Mucosa of stomach (tissue), 1 donor: ENCODE data around the gene ZNF600.
"Not testable (repeated sequence)": the region's sequence is repeated elsewhere in the genome, so short reads cannot be mapped to it uniquely, and the experiment has no call there.

Source experiments
- H3K27me3 ChIP-seq: one replicate; pipeline ENCODE4 v1.7.0; 2013; ENCODE audit warnings: mild to moderate bottlenecking, low read length; ENCODE audit not compliant: control insufficient read depth, insufficient read depth
- H3K36me3 ChIP-seq: one replicate; pipeline ENCODE4 v1.7.0; 2013; ENCODE audit warnings: low read length; ENCODE audit not compliant: control insufficient read depth, insufficient read depth
- H3K4me1 ChIP-seq: one replicate; pipeline ENCODE4 v1.7.0; 2013; ENCODE audit warnings: mild to moderate bottlenecking, low read length; ENCODE audit not compliant: control insufficient read depth, insufficient read depth
- H3K4me3 ChIP-seq: one replicate; pipeline ENCODE4 v1.7.0; 2013; ENCODE audit warnings: low read length
- H3K9ac ChIP-seq: one replicate; pipeline ENCODE4 v1.7.0; 2013; ENCODE audit warnings: mild to moderate bottlenecking, low read length, moderate library complexity
- H3K9me3 ChIP-seq: one replicate; pipeline ENCODE4 v1.7.0; 2013; ENCODE audit warnings: mild to moderate bottlenecking, low read length, moderate library complexity; ENCODE audit not compliant: control insufficient read depth
- donor health status: Pancreatic carcinoma.

Gene ZNF600

DNA sequence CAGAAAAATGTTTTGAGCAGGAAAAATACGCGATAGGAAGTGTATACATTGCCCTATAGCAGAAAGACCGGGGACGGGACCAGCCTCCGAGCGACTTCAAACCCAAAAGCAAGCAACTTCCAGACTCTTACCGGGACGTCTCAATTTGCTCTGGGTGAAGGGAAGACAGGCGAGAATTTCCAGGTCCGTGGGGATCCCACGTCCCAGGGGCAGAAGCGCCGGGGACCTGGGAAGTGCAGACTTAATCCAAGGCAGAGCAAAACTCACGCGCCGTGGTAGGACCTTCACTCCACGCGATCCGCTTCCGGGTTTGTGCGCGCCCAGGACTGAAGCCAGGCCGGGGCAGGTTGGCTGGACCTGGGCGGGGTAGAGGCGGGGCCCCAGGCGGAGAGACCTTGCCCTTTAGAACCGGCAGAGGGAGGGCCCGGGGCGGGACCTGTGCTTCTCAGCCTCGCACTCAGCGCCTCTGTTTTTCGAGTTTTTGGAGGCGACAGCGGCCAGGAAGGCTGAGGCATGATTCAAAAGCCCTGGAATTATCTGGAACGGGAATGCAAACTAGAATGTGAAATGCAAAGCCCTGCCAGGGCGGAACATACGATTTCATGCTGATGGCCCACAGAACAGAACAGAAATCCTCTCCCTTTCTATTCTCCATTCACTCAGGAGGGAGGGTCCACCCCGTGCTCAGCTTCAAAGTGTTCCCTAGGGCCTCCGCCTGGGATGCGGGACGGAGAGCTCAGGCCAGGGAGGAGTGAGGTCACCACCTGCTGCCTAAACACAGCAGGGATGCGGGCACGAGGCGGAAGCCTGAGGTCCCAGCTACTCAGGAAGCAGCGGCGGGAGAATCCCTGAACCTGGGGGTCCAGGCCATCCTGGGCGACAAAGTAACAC, at the start of gene ZNF600:
TSS of gene ZNF600 (minus strand) at position 328 of the 891 bp plus-strand sequence. CDS start 7,903 bp downstream, outside the sequence.
- Histone ChIP-seq H3K9ac (peak within 1 kb of the TSS; percentile 89), H3K4me3 (peak within 1 kb of the TSS; percentile 89)
- H3K4me1 ChIP-seq, H3K9me3 ChIP-seq, H3K27me3 ChIP-seq, H3K36me3 ChIP-seq: not testable (repeated sequence)

DNA sequence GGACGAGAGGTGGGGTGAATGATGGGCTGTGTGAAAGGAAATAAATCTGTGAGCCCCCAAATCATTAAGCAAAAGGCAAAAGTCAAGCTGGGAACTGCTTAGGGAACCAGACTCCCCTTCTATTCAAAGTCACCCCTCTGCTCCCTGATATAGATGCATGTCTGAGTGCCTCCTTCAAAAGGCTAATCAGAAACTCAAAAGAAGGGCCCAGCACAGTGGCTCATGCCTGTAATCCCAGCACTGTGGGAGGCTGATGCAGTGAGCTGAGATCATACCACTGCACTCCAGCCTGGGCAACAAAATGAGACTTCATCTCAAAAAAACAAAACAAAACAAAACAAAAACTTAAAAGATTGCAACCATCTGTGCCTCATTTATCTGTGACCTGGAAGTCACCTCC, 47.7 kb upstream of the ZNF600 start:
- H3K4me1 ChIP-seq, H3K9me3 ChIP-seq: not testable (repeated sequence)

DNA sequence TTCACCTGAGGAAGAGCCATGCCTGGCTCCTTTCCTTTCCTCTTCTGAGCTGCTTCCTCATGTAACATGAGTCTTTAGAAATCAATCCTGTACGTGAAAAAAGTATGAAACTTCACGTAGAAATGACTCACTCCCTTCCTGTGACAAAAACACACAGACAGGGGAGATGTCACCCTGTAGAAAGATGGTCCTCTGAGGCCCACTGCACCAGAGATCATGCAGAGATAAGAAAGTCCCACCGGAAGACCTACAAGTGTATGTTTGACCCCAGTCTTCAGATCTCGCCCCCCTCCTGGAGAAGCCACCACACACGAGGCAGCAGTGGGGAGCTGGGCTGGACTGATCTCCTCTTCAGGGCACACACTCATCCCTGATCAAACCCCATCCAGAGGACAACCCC, 47.0 kb upstream of the ZNF600 start:
- H3K9ac ChIP-seq, H3K4me3 ChIP-seq, H3K36me3 ChIP-seq, H3K27me3 ChIP-seq, H3K4me1 ChIP-seq, H3K9me3 ChIP-seq: not testable (repeated sequence)

More for the DNA sequence above, 47.7 kb upstream of the ZNF600 start:
- not testable (repeated sequence) for H3K27me3 ChIP-seq, H3K36me3 ChIP-seq, H3K4me3 ChIP-seq, H3K9ac ChIP-seq

DNA sequence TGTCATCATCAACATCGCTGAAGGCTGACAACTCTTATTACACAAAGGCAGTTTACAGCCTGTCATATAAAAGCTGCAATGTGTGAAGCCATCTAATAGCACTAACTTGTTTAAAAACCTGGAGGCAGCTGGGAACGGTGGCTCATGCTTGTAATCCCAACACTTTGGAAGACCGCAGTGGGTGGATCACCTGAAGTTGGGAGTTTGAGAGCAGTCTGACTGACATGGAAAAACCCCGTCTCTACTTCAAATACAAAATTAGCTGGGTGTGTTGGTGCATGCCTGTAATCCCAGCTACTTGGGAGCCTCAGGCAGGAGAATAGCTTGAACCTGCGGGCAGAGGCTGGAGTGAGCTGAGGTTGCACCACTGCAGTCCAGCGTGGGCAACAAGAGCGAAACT, 43.3 kb upstream of the ZNF600 start:
- H3K9ac ChIP-seq, H3K27me3 ChIP-seq, H3K4me1 ChIP-seq, H3K36me3 ChIP-seq, H3K9me3 ChIP-seq, H3K4me3 ChIP-seq: not testable (repeated sequence)

DNA sequence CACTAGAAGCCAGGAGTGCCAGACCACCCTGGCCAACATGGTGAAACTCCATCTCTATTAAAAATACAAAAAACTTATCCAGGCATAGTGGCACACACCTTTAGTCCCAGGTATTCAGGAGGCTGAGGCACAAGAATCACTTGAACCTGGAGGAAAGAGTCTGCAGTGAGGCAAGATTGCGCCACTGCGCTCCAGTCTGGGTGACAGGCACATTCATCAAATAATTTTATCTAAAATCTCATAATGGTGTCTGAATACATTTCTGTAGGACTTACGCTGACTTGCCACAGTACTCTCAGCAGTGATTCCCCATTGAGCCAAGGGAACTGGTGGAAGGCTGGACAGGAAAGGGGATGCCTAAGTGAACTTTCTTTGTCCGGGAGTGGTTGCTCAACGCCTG, 39.2 kb upstream of the ZNF600 start:
- H3K9ac ChIP-seq: no peak overlapping the region
- no peaks in the 10 kb centered on the region for H3K27me3 ChIP-seq
- no peaks in the 10 kb centered on the region for H3K4me1 ChIP-seq
- H3K9me3 ChIP-seq: no peaks in the 10 kb centered on the region
- no peaks in the 10 kb centered on the region for H3K36me3 ChIP-seq
- no peak overlapping the region for H3K4me3 ChIP-seq

DNA sequence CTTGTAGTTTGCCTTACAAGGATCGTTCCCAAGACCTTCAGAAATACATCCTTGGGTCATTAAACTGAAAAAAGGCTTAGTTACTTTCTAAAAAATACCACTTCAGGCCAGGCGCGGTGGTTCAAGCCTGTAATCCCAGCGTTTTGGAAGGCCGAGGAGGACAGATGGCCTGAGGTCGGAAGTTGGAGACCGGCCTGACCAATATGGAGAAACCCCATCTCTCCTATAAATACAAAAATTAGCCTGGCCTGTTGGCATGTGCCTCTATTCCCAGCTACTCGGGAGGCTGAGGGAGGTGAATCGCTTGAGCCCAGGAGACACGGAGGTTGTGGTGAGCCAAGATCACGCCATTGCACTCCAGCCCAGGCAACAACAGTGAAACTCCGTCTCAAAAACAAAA, 37.1 kb upstream of the ZNF600 start:
- no peak overlapping the region for H3K4me3 ChIP-seq
- H3K9me3 ChIP-seq: no peaks in the 10 kb centered on the region
- no peak overlapping the region for H3K9ac ChIP-seq
- peaks cover 3% of the 10 kb centered on the region for H3K4me1 ChIP-seq
- H3K36me3 ChIP-seq: no peaks in the 10 kb centered on the region
- no peaks in the 10 kb centered on the region for H3K27me3 ChIP-seq

DNA sequence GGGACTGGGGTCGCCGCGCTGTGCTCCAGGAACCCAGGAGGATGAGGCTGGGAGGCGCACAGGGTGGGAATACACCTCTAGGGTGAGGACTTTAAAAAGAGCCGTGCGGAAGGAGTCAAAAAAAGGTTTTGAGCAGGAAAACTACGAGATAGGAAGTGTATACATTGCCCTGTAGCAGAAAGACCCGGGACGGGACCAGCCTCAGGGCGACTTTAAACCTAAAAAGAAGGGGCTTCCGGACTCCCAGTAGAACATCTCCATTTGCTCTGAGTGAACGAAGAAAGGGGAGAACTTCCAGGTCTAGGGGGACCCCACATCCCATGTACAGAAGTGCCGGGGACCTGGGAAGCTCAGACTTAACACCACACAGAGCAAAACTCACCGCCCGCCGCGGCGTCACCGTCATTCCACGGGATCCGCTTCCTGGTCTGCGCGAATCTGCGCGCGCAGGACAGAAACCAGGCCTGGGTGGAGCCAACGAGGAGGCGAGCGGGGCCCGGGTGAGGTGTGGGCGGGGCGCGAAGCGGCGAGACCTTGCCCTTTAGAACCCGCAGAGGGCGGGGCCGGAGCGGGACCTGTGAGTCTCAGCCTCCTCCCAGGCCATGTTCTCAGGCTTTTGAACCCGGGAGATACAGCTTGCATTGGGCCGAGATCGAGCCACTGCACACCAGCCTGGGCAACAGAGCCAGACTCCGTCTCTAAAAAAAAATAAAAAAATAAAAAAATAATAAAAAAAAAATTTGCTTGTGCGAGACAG, 34.8 kb upstream of the ZNF600 start, which contains the start of gene ZNF28:
TSS of gene ZNF28 (minus strand) at position 430 of the 757 bp plus-strand sequence. CDS start 3,675 bp downstream, outside the sequence.
- peak within 1 kb of the TSS; percentile 84 for H3K4me3 ChIP-seq
- not testable (repeated sequence) for H3K4me1 ChIP-seq, H3K36me3 ChIP-seq, H3K27me3 ChIP-seq, H3K9me3 ChIP-seq
- peak within 1 kb of the TSS; percentile 75 for H3K9ac ChIP-seq

DNA sequence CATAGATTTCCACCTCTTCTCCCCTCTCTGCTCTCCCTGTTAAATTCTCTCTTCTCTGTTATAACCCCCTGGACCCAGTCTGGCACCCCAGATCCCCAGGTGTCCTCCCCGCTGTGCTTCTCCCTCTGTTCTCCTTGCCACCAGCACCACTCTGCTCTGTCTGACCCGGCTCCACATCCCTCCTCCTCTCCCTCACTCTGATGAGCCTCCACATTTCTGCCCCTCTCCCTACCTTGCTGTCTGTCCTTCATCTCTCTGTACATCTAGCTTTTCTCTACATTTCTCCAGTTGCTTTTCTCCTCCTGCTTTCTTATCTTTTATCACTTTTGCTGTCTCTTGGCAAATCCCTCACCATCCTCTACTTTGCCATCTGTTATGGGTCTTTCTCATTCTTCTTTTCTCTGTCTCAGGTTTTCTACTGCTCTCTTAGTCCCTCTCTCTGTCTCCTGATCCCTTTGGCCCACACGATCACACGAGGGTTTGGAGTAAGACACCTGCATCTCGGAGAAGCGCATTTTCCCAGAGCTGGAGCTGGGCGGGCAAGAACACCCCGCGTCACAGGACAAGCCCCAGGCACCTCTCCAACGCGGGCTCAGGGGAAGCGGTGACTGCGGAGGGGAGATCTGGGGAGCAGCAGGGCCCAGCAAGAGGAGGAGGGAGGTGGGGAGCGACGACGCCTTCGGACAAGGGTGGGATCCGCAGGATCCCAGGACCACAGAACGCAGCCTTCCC, 34.0 kb upstream of the ZNF600 start:
- H3K4me1 ChIP-seq, H3K9me3 ChIP-seq, H3K27me3 ChIP-seq, H3K36me3 ChIP-seq: not testable (repeated sequence)
- Histone ChIP-seq H3K4me3 (peak overlapping the region; percentile 84), H3K9ac (peak overlapping the region; percentile 75)

- Histone ChIP-seq H3K4me1 (no peaks in the 10 kb centered on the region), H3K36me3 (peaks cover 5% of the 10 kb centered on the region), H3K27me3 (no peaks in the 10 kb centered on the region), H3K4me3 (no peak overlapping the region), H3K9ac (no peak overlapping the region), H3K9me3 (no peaks in the 10 kb centered on the region)
These were observed 23.2 kb upstream of the ZNF600 start for GRCh38 chr19:52809801-52810200.

DNA sequence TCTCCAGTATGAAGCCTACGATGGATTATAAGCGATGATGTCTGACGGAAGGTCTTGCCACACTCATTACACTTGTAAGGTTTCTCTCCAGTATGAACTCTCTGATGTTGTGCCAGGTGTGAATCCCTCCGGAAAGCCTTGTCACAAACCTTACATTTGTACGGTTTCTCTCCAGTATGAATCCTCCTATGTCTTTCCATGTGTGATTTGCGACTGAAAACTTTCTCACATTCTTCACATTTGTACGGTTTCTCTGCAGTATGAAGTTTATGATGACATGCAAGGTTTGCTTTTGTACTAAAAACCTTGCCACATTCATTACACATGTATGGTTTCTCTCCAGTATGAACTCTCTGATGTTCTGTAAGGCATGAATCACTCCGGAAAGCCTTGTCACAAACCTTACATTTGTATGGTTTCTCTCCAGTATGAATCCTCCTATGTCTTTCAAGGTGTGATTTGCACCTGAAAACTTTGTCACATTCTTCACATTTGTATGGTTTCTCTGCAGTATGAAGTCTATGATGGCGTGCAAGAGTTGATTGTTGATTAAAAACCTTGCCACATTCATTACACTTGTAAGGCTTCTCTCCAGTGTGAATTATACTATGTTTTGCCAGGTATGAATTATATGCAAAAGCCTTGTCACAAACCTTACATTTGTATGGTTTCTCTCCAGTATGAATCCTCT, 13.5 kb upstream of the ZNF600 start:
- H3K9me3 ChIP-seq: peaks cover 16% of the 10 kb centered on the region
- not testable (repeated sequence) for H3K4me1 ChIP-seq, H3K9ac ChIP-seq, H3K27me3 ChIP-seq, H3K4me3 ChIP-seq, H3K36me3 ChIP-seq

DNA sequence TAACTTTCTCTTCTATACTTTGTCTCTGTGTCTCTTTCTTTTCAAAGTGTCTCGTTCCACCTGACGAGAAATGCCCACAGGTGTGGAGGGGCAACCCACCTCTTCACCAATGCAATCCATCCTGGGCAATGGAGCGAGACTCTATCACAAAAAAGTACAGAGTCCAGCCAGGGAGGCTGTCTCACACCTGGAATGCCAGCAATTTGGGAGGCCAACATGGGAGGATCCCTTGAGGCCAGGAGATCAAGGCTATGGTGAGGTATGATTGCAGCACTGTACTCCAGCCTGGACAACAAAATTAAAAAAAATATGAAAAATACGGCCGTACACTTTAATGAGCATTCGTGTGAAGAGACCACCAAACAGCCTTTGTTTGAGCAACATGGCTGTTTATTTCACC, 2.8 kb upstream of the ZNF600 start:
- H3K4me1 ChIP-seq: no peaks in the 10 kb centered on the region
- H3K9me3 ChIP-seq: no peaks in the 10 kb centered on the region
- no peak overlapping the region for H3K4me3 ChIP-seq
- H3K36me3 ChIP-seq: no peaks in the 10 kb centered on the region
- H3K27me3 ChIP-seq: no peaks in the 10 kb centered on the region
- H3K9ac ChIP-seq: no peak overlapping the region
